OCI-LY7 (cell line): ENCODE results near the gene BNC1. TPM values are rescaled to one million over a fixed set of nuclear protein-coding genes. Genes with fewer than 3 reads are reported as not detected.

Source experiments
- BruUV-seq: library from RNA; stranded (reverse); fragments of 400-500 nt; replicated peaks from 2 replicates; lab custom pipeline; 2021; lab: Mats Ljungman, UMichigan
- CTCF ChIA-PET: fragments of 300-600 bp; sonication (Branson Sonifier 250); formaldehyde crosslinking; loops from one replicate; lab custom pipeline; 2022; ENCODE audit warnings: antibody characterized with exemption; ENCODE audit not compliant: unreplicated experiment; lab: Charles Lee
- POLR2A ChIA-PET: fragments of 300-600 bp; sonication (Branson Sonifier 250); formaldehyde crosslinking; loops from one replicate; lab custom pipeline; 2022; ENCODE audit warnings: antibody characterized with exemption; lab: Charles Lee
- DNase-seq: peaks from one replicate; pipeline ENCODE4 v3.0.0-alpha.2; 2015; ENCODE audit warnings: low spot score
- H2AFZ ChIP-seq: fragments of 200-600 bp; sonication (generic), shearing (Covaris generic); 2 replicates; pipeline ENCODE4 v1.6.1; 2014; ENCODE audit warnings: mild to moderate bottlenecking, antibody characterized with exemption, low read length, moderate library complexity
- H3K27ac ChIP-seq: fragments of 200-600 bp; sonication (generic); 2 replicates; pipeline ENCODE4 v1.5.1; 2014; ENCODE audit warnings: mixed run types, low read depth, mild to moderate bottlenecking, moderate library complexity, low read length, inconsistent platforms; ENCODE audit not compliant: poor library complexity, severe bottlenecking
- H3K36me3 ChIP-seq: fragments of 200-600 bp; sonication (generic); 2 replicates; pipeline ENCODE4 v1.6.1; 2014; ENCODE audit warnings: mild to moderate bottlenecking, antibody characterized with exemption, low read length, moderate library complexity, mixed read lengths; ENCODE audit not compliant: insufficient read depth
- H3K4me1 ChIP-seq: fragments of 200-600 bp; sonication (generic); 2 replicates; pipeline ENCODE4 v1.5.1; 2014; ENCODE audit warnings: mild to moderate bottlenecking, low read length; ENCODE audit not compliant: insufficient read depth, poor library complexity, severe bottlenecking
- H3K4me2 ChIP-seq: fragments of 200-600 bp; sonication (generic); 2 replicates; pipeline ENCODE4 v1.6.1; 2014; ENCODE audit warnings: mild to moderate bottlenecking, low read length
- H3K4me3 ChIP-seq: fragments of 200-600 bp; sonication (generic); 2 replicates; pipeline ENCODE4 v1.5.1; 2014; ENCODE audit warnings: mild to moderate bottlenecking, low read depth, low read length; ENCODE audit not compliant: poor library complexity, severe bottlenecking
- H3K79me2 ChIP-seq: fragments of 200-600 bp; sonication (generic); 2 replicates; pipeline ENCODE4 v1.6.1; 2016; ENCODE audit warnings: low read depth, mild to moderate bottlenecking, low read length, moderate library complexity, mixed read lengths; ENCODE audit not compliant: insufficient read depth
- H3K9me2 ChIP-seq: fragments of 200-600 bp; sonication (generic); 2 replicates; pipeline ENCODE4 v1.6.1; 2016; ENCODE audit warnings: mild to moderate bottlenecking, low read length, mixed read lengths; ENCODE audit not compliant: insufficient read depth
- H3K9me3 ChIP-seq: fragments of 200-600 bp; sonication (generic); 2 replicates; pipeline ENCODE4 v1.6.1; 2014; ENCODE audit warnings: mild to moderate bottlenecking, mixed run types, low read length, mixed read lengths
- H4K20me1 ChIP-seq: fragments of 200-600 bp; sonication (generic); 2 replicates; pipeline ENCODE4 v1.6.1; 2014; ENCODE audit warnings: mild to moderate bottlenecking, antibody characterized with exemption, low read length, moderate library complexity, mixed read lengths; ENCODE audit not compliant: insufficient read depth
- CTCF ChIP-seq: fragments of 200-600 bp; sonication (generic); conservative IDR thresholded peaks from 2 replicates; pipeline ENCODE4 v1.5.1; 2014; ENCODE audit warnings: mild to moderate bottlenecking, antibody characterized with exemption, low read length, moderate library complexity, mixed read lengths
- EZH2phosphoT487 ChIP-seq: fragments of 200-600 bp; sonication (generic); IDR thresholded peaks from 2 replicates; pipeline ENCODE4 v1.6.1; 2018; ENCODE audit warnings: low read depth, borderline replicate concordance, mild to moderate bottlenecking, mixed run types, antibody characterized with exemption, low read length, moderate library complexity, mixed read lengths
- intact Hi-C: fragments of 100-400 bp; cut with micrococcal nuclease; formaldehyde crosslinking; loops from one replicate; pipeline ENCODE4 v1.10.0; 2022; ENCODE audit not compliant: unreplicated experiment
- total RNA-seq, 2 experiments: library from RNA; depleted of rRNA in 1 of 2; stranded (reverse); fragments of >200 nt in 1 of 2; shearing (Covaris generic) in 1 of 2; gene quantifications; 2 replicates each; pipeline ENCODE4 v1.2.3, GENCODE V29; 2014 to 2022

Gene BNC1
- total RNA-seq, 2 experiments from 2014 or later, result not detected

DNA sequence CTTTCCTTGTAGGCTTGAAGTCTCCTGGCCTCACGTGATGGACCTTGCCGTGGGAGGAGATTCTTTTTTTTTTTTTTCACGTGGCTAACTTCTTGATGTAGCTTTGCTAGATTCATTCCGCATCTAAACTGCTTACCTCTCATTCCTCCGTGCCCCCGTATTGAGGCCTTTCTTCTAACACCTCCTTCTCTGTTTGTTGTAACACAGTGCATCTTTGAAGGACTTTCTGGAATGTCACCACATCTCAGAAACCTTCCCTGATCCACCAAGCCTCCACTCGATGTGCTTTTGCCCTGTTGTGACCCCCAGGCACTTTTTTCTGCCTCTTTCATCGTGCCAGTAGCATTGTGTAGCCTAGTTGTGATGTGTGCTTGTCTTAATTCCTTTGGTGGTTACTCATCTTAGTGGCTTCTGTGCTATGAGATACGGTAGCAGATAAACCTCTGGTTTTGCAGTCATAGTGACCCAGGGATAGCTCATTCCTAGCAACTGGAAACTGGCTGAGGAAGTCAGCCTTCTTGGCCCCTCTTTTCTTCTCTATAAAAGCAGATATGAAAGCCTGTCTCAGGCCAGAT is 1.6 kb upstream of the BNC1 start:
- no peak overlapping the region for H3K4me2 ChIP-seq
- no peak for DNase-seq
- H3K27ac ChIP-seq, result no peak overlapping the region
- no TSS peak for BruUV-seq
- TF ChIP-seq CTCF (no peak), EZH2phosphoT487 (no peak)
- POLR2A ChIA-PET, result no interaction called here
- H2AFZ ChIP-seq, result no peak overlapping the region
- H3K4me1 ChIP-seq, result no peaks in the 10 kb centered on the region
- intact Hi-C loops, result no loop called here
- no peaks in the 10 kb centered on the region for H3K9me2 ChIP-seq
- H3K4me3 ChIP-seq, result no peak overlapping the region
- CTCF ChIA-PET, result no interaction called here
- no peaks in the 10 kb centered on the region for H3K9me3 ChIP-seq
- H3K36me3 ChIP-seq, result no peaks in the 10 kb centered on the region
- no peaks in the 10 kb centered on the region for H3K79me2 ChIP-seq
- H4K20me1 ChIP-seq, result no peaks in the 10 kb centered on the region

DNA sequence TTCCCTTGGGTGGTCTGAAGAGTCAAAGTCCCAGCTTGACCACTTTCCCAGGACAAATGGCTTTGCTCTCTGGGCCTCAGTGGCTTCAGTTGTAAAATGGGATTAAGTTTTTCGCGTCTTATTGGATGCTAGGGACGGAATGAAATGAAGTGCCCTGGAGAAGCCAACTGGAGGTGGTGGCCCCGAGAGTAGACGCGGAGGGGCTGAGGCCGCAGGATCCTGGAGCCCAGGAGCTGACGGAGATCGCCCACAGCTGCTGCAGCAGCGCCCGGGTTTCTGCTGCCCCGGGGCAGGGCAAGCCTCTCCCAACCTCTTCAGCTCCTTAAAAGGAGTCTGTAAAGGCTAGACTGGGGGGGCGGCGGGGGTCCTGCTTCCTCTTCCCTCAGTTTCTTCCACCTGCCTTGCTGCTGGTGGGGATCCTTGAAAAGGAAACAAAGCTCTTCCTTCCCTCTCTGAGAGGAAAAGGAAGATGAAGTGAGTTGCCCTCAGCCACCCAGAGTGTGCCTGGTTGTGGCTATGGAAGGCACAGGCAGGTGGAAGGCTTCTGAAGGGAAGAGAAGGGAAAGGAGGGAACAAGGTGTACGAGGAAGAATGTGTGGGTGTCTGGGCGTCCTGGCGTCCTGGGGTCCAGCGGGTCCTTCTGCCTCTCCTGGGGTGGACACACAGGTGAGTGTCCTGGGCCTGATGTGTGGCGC is 967 bp upstream of the BNC1 start:
- no peaks in the 10 kb centered on the region for H3K9me3 ChIP-seq
- TF ChIP-seq EZH2phosphoT487, result no peak
- TF ChIP-seq CTCF, result no peak
- H3K27ac ChIP-seq, result no peak overlapping the region
- intact Hi-C loops, result no loop called here
- no peaks in the 10 kb centered on the region for H3K79me2 ChIP-seq
- no peaks in the 10 kb centered on the region for H3K36me3 ChIP-seq
- H4K20me1 ChIP-seq, result no peaks in the 10 kb centered on the region
- H3K4me3 ChIP-seq, result no peak overlapping the region
- ChIA-PET CTCF (no interaction called here), POLR2A (no interaction called here)
- H3K4me2 ChIP-seq, result no peak overlapping the region
- no peaks in the 10 kb centered on the region for H3K4me1 ChIP-seq
- no peak overlapping the region for H2AFZ ChIP-seq
- no TSS peak for BruUV-seq
- DNase-seq, result no peak
- no peaks in the 10 kb centered on the region for H3K9me2 ChIP-seq

GRCh38 chr15:83283813-83284558 is 478 bp downstream of the BNC1 start:
- Histone ChIP-seq H3K4me1 (no peaks in the 10 kb centered on the region), H3K9me3 (no peaks in the 10 kb centered on the region), H3K27ac (no peak overlapping the region), H3K4me2 (no peak overlapping the region), H3K79me2 (no peaks in the 10 kb centered on the region), H3K9me2 (no peaks in the 10 kb centered on the region), H2AFZ (no peak overlapping the region), H3K36me3 (no peaks in the 10 kb centered on the region), H4K20me1 (no peaks in the 10 kb centered on the region), H3K4me3 (no peak overlapping the region)
- BruUV-seq, result no TSS peak
- ChIA-PET CTCF (no interaction called here), POLR2A (no interaction called here)
- intact Hi-C loops, result no loop called here
- DNase-seq, result no peak
- no peak for TF ChIP-seq EZH2phosphoT487
- TF ChIP-seq CTCF, result no peak
